ENCODE measurements around the gene ASCL5.

ASCL5 gene

DNA sequence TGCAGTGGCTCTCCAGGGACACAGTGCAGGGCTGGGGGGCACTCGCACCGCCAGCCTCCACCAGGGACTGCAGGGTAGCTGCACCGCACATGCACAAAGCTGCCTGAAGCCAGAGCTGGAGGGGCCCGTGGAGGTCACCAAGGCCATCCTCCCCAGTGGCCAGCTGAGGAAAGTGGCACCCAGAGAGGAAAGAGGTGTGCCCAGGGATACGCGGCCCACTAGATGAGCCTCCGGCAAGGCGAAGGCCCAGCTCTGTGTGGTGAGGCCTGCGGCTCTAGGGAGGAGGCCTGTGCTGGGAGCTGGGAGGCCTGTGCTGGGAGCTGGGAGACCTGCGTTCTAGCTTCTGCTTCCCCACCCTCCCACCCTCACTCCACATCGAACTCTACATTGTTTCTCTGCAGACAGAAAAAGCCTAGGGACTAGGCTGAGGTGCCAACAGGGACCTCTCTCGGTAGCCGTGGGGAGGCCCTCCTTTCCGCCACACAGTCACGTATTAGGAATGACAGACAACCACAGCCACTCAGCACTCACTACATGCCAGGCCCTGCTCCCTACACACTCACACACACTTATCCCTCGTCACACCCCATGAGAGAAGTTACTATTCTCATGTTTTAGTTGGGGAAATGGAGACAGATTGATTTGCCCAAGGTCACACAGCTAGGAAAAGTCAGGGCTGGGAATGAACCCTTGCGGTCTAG lies 921 bp upstream of the ASCL5 start:
- TF ChIP-seq, protein P1, sequence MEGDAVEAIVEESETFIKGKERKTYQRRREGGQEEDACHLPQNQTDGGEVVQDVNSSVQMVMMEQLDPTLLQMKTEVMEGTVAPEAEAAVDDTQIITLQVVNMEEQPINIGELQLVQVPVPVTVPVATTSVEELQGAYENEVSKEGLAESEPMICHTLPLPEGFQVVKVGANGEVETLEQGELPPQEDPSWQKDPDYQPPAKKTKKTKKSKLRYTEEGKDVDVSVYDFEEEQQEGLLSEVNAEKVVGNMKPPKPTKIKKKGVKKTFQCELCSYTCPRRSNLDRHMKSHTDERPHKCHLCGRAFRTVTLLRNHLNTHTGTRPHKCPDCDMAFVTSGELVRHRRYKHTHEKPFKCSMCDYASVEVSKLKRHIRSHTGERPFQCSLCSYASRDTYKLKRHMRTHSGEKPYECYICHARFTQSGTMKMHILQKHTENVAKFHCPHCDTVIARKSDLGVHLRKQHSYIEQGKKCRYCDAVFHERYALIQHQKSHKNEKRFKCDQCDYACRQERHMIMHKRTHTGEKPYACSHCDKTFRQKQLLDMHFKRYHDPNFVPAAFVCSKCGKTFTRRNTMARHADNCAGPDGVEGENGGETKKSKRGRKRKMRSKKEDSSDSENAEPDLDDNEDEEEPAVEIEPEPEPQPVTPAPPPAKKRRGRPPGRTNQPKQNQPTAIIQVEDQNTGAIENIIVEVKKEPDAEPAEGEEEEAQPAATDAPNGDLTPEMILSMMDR (IDR thresholded peaks at IDR 0.05): no peak

GRCh38 chr1:201126463-201126831 lies 537 bp downstream of the ASCL5 start:
- TF ChIP-seq, protein P1 (IDR thresholded peaks at IDR 0.05): no peak

GRCh38 chr1:201125800-201126199 lies 1.2 kb downstream of the ASCL5 start:
- TF ChIP-seq, protein P1 (IDR thresholded peaks at IDR 0.05): no peak

GRCh38 chr1:201125019-201125418 lies 2.0 kb downstream of the ASCL5 start:
- TF ChIP-seq, protein P1 (IDR thresholded peaks at IDR 0.05): no peak

GRCh38 chr1:201123866-201124265 lies 3.1 kb downstream of the ASCL5 start:
- TF ChIP-seq, protein P1 (IDR thresholded peaks at IDR 0.05): no peak

- TF ChIP-seq, protein P1 (IDR thresholded peaks at IDR 0.05): no peak
Measured at GRCh38 chr1:201122321-201122957, 4.5 kb downstream of the ASCL5 start.

DNA sequence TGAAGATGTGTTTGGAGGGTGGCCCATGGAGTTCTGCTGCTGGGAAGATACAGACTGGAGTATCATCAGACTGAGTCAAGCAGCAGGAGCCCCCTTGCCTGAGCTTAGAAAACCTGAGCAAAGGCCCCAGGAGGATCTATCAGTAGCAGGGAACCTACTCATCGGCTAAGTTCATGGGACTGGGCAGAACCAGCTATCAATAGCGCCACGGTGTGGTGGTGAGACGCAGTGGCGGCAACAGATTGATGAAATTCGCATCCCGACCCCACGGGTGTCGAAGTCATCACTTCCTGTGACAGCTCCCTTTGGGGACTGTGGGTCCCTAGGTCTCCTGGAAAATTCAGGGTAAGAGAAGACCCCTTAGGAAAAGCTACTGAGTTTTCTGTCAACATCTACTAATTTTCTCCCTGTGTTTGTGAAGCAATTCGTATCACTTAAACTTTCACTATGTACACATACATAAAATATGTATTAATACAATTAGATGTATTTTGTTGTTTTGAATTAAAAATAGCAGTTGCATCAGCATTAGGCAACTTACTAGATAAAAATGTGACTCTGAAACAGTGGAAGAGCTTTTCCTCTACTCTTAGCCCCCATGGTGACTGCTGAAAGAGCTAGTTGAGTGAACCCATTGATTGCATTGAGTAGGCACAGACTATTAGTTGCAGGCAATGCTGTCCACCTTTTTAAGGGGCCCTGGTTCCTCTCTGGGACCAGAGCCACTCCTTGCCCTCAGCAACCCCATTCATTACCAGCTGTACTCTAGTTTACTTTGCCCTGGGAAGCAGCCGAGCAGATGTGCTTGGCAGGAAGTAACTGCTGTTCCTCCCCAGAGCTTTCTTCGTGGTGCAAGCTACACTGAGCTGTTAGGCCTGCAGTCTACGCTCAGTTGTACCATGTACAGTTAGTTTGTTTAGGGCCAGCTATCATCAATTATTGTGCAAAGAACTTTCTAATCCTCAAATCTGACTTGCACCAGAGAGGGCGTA lies 7.5 kb downstream of the ASCL5 start:
- TF ChIP-seq, protein P1 (IDR thresholded peaks at IDR 0.05): peak; percentile 54
